Measurements from ENCODE around the gene TRMT61B. TPM values are rescaled to one million over a fixed set of nuclear protein-coding genes. Genes with fewer than 3 reads are reported as not detected.

The TRMT61B gene
- polyA plus RNA-seq, 3 donors, result 6.7 to 10.2 (median 8.1) TPM

DNA sequence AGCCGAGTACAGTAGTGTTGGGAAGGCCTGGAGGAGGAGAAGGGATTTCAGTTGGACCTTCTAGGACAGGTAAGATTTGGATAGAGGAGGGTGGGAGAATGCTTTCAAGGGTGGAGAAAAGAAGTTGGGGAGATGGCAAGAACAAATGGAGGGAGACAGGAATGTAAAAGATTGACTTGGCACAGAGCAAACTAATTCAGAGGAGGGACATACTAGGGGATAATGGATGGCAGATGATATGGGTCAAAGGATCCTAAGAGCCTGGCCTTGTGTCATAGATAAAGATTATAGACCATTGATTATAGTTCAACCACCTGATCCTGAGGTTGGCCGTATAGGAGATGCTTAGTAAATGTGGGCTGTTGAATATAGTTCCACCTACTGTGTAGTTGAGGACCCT is 36.7 kb upstream of the TRMT61B start:
- peaks cover 74 to 96% of the 10 kb centered on the region in 2 donors for H3K36me3 ChIP-seq (replicated peaks in 1 of 2; ENCODE audit: control insufficient read depth in 1 of 2, insufficient read depth in 2 of 2, low read length in 2 of 2)

DNA sequence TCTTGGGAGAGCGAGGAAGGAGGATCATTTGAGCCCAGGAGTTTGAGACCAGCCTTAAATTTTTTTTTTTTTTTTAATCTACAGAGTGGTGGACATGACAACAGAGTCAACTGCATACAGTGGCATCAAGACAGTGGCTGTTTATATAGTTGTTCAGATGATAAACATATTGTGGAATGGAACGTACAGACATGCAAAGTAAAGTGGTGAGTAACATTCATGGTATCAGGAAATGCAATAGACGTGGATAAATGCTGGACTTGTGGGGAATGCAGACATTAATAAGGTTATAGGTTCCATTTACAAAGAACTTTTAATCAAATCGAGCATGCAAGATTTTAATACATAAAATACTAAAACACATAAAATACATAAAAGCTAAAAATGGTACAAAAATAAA is 36.3 kb upstream of the TRMT61B start:
- peaks cover 67 to 82% of the 10 kb centered on the region in 2 donors for H3K36me3 Mint-ChIP-seq
- Histone ChIP-seq H4K20me1 (ENCODE audit: insufficient read depth, low read length) (peaks cover 60% of the 10 kb centered on the region), H3K79me2 (ENCODE audit: insufficient read depth, low read length) (peaks cover 73% of the 10 kb centered on the region), H3K9me3 (replicated peaks in 1 of 2; ENCODE audit: control insufficient read depth in 1 of 2, insufficient read depth in 1 of 2, low read length in 2 of 2) (no peaks in the 10 kb centered on the region), H2AFZ (ENCODE audit: insufficient read depth, low read depth, low read length, poor library complexity, severe bottlenecking) (no peak overlapping the region), H3K4me1 (ENCODE audit: control insufficient read depth in 1 of 2, insufficient read depth in 2 of 2, low read length in 2 of 2) (peaks cover 0 to 9% of the 10 kb centered on the region in 2 donors), H3K4me2 (replicated peaks; ENCODE audit: extremely low read depth, low read length, poor library complexity, severe bottlenecking) (no peak overlapping the region), H3K36me3 (replicated peaks in 1 of 2; ENCODE audit: control insufficient read depth in 1 of 2, insufficient read depth in 2 of 2, low read length in 2 of 2) (peaks cover 70 to 96% of the 10 kb centered on the region in 2 donors), H3K27me3 (ENCODE audit: control insufficient read depth in 2 of 2, insufficient read depth in 2 of 2, low read length in 2 of 2) (no peaks in the 10 kb centered on the region), H3K9ac (ENCODE audit: insufficient read depth, low read length, poor library complexity, severe bottlenecking) (no peak overlapping the region), H3K4me3 (replicated peaks in 1 of 3; ENCODE audit: low read depth in 2 of 3, low read length in 3 of 3) (no peak overlapping the region), H3K27ac (ENCODE audit: low read depth in 1 of 2, low read length in 2 of 2) (no peak overlapping the region)
- WGBS (ENCODE audit: insufficient coverage), result 100% methylated on average over 1 of the region's 4 CpGs
- no peaks in the 10 kb centered on the region for H3K9me3 Mint-ChIP-seq
- peaks cover 8% of the 10 kb centered on the region for H3K4me1 Mint-ChIP-seq
- TF ChIP-seq, protein P1, sequence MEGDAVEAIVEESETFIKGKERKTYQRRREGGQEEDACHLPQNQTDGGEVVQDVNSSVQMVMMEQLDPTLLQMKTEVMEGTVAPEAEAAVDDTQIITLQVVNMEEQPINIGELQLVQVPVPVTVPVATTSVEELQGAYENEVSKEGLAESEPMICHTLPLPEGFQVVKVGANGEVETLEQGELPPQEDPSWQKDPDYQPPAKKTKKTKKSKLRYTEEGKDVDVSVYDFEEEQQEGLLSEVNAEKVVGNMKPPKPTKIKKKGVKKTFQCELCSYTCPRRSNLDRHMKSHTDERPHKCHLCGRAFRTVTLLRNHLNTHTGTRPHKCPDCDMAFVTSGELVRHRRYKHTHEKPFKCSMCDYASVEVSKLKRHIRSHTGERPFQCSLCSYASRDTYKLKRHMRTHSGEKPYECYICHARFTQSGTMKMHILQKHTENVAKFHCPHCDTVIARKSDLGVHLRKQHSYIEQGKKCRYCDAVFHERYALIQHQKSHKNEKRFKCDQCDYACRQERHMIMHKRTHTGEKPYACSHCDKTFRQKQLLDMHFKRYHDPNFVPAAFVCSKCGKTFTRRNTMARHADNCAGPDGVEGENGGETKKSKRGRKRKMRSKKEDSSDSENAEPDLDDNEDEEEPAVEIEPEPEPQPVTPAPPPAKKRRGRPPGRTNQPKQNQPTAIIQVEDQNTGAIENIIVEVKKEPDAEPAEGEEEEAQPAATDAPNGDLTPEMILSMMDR (IDR thresholded peaks at IDR 0.05), result no peak
- intact Hi-C loops (cut with micrococcal nuclease), result no loop called here
- no peaks in the 10 kb centered on the region for H3K27me3 Mint-ChIP-seq (ENCODE audit: low read depth in 3 of 3)
- no peak overlapping the region for H3K4me3 Mint-ChIP-seq
- no peak for DNase-seq
- peak overlapping the region in 2 of 7 donors; percentile 35 to 65 for H3K27ac Mint-ChIP-seq

More for the DNA sequence above, 36.7 kb upstream of the TRMT61B start:
- H3K79me2 ChIP-seq (ENCODE audit: insufficient read depth, low read length), result peaks cover 68% of the 10 kb centered on the region
- TF ChIP-seq, protein P1 (IDR thresholded peaks at IDR 0.05), result no peak
- H2AFZ ChIP-seq (ENCODE audit: insufficient read depth, low read depth, low read length, poor library complexity, severe bottlenecking), result no peak overlapping the region
- 88% methylated on average over 1 of the region's 2 CpGs for WGBS (ENCODE audit: insufficient coverage)
- H3K4me1 ChIP-seq (ENCODE audit: control insufficient read depth in 1 of 2, insufficient read depth in 2 of 2, low read length in 2 of 2), result peaks cover 0 to 9% of the 10 kb centered on the region in 2 donors
- peak overlapping the region in 4 of 7 donors; percentile 4 to 42 (median 22) for H3K27ac Mint-ChIP-seq
- H3K9me3 ChIP-seq (replicated peaks in 1 of 2; ENCODE audit: control insufficient read depth in 1 of 2, insufficient read depth in 1 of 2, low read length in 2 of 2), result no peaks in the 10 kb centered on the region
- intact Hi-C loops (cut with micrococcal nuclease), result no loop called here
- H3K4me2 ChIP-seq (replicated peaks; ENCODE audit: extremely low read depth, low read length, poor library complexity, severe bottlenecking), result no peak overlapping the region
- H3K36me3 Mint-ChIP-seq, result peaks cover 68 to 83% of the 10 kb centered on the region in 2 donors
- no peak overlapping the region for H3K27ac ChIP-seq (ENCODE audit: low read depth in 1 of 2, low read length in 2 of 2)
- no peaks in the 10 kb centered on the region for H3K9me3 Mint-ChIP-seq
- H3K4me3 ChIP-seq (replicated peaks in 1 of 3; ENCODE audit: low read depth in 2 of 3, low read length in 3 of 3), result no peak overlapping the region
- H4K20me1 ChIP-seq (ENCODE audit: insufficient read depth, low read length), result peaks cover 56% of the 10 kb centered on the region
- no peak overlapping the region for H3K9ac ChIP-seq (ENCODE audit: insufficient read depth, low read length, poor library complexity, severe bottlenecking)
- H3K4me3 Mint-ChIP-seq, result no peak overlapping the region
- no peaks in the 10 kb centered on the region for H3K27me3 ChIP-seq (ENCODE audit: control insufficient read depth in 2 of 2, insufficient read depth in 2 of 2, low read length in 2 of 2)
- peaks cover 8% of the 10 kb centered on the region for H3K4me1 Mint-ChIP-seq
- no peak for DNase-seq
- H3K27me3 Mint-ChIP-seq (ENCODE audit: low read depth in 3 of 3), result no peaks in the 10 kb centered on the region
